Regular cardiac myocyte (primary cell): ENCODE data around the gene ZNF722. TPM values are rescaled to one million over a fixed set of nuclear protein-coding genes. Genes with fewer than 3 reads are reported as not detected.

Experiments used
- total RNA-seq: library from RNA; depleted of rRNA; stranded (reverse); fragments of >200 nt; gene quantifications from 2 replicates; pipeline ENCODE4 v1.2.3, GENCODE V29; 2014

Gene ZNF722
- not detected in 2 replicates for total RNA-seq

GRCh38 chr7:63998549-63998948 is at the start of gene ZNF722:
Gene ZNF722 (plus strand): TSS chr7:63998849. CDS start chr7:63998962, 113 bp downstream.

DNA sequence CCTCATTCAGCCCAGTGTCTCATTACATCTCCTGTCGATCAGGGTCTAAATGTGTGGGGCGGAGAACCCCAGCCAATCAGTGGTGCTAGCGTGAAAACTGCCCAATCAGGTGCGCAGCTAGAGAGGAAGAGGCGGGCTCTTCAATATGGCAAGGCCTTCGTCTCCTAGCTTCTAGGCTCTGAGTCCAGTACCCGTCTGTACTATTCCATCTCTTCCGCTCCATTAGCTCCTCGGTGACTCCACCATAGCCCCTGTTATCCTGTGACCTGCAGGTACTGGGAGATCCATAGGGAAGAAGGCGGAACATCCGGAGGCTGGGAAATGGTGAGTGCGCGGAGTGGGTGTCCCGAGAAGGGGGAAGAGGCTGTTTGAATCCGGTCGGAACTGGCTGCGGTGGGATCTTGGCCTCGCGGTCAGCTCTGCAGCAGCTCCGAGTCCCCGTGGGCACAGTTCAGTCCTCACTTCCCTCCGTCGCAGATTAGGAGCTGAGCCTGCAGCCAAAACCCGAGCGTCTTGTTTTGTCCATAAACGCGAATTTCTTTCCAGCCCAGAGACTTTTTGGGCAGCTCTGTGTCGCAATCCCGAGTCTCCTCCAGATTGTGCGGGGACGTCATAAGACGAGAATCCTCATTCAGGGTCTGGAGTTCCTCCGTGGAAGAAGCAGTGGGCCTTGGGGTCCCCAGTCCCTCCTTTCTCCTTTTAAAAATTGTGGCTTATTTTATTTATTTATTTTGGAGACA is 46.8 kb downstream of the ZNF722 start, which contains the start of gene ZNF727:
ZNF727 (plus strand) TSS at position 134 of the 740 bp plus-strand sequence; CDS start at position 322, 188 bp downstream.

Other genes starting within 250 kb of the ZNF722 start
- gene ZNF727, start 46.6 kb downstream of the ZNF722 start, total RNA-seq: 0.38 and 1.1 TPM in 2 replicates
- gene ZNF735, start 208.4 kb downstream of the ZNF722 start, total RNA-seq: not detected in 2 replicates
- not detected in 2 replicates for gene ZNF679, start 229.6 kb downstream of the ZNF722 start, total RNA-seq